H1 (cell line): ENCODE measurements around the gene NSFL1C. TPM values are rescaled to one million over a fixed set of nuclear protein-coding genes. Genes with fewer than 3 reads are reported as not detected.

ENCODE experiments used
- CBX5 ChIP-seq: fragments of 300-800, 300-1000 bp; sonication (generic); IDR thresholded peaks from 2 replicates; pipeline ENCODE4 v1.7.1; 2016; ENCODE audit warnings: antibody characterized with exemption, low read length, low read depth
- CHD7 ChIP-seq: fragments of 300-600 bp; sonication (generic); IDR thresholded peaks from 2 replicates; pipeline ENCODE4 v1.7.1; 2012; ENCODE audit warnings: low read length, moderate library complexity, mild to moderate bottlenecking, inconsistent platforms; ENCODE audit not compliant: insufficient replicate concordance
- GTF2F1 ChIP-seq: IDR thresholded peaks from 2 replicates; pipeline ENCODE4 v1.6.1; 2012; ENCODE audit warnings: low read depth, low read length, improper control_type of control experiment, borderline replicate concordance
- SP1 ChIP-seq: IDR thresholded peaks from 2 replicates; pipeline ENCODE4 v1.6.1; 2011; ENCODE audit warnings: low read depth, low read length
- polyA plus RNA-seq, 7 experiments: library from polyadenylated mRNA; depleted of rRNA in 3 of 7; stranded (reverse) in 5 of 7; unstranded in 2 of 7; fragments of >200 nt in 5 of 7; fragments of 200-250 nt in 2 of 7; gene quantifications; 1 replicate in 5 of 7; 2 replicates in 1 of 7; 4 replicates in 1 of 7; pipeline versions ENCODE4 v1.2.1 to v1.2.3, GENCODE V29; 2011 to 2013; ENCODE audit warnings: missing spikeins in 2 of 7, mixed read lengths in 2 of 7
- total RNA-seq: library from RNA; stranded (reverse); fragmentation: NEBNext Ultra II Directional; extraction: Animal tissue kit (Norgen Biotek cat#: 25700); gene quantifications from 2 replicates; pipeline ENCODE4 v1.2.1, GENCODE V29; 2021

The NSFL1C gene
- total and polyA plus RNA-seq, 2 of the 8 experiments (the other 6 are each of a cell fraction or from before 2014, with no cell fraction given), result 21.6 to 98.0 TPM

DNA sequence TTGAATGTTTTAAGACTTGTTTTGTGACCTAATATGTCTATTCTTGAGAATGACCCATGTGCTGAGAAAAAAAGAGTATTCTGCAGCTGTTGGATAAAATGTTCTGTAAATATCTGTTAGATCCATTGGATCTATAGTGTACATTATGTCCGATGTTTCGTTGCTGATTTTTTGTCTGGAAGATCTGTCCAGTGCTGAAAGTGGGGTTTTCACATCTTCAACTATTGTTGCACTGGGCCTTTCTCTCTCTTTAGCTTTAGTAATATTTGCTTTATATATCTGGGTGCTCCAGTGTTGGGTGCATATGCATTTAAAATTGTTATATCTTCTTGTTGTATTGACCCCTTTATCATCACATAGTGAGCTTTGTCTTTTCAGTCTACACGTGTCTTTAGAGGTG lies 30.3 kb upstream of the NSFL1C start (continued):
- TF ChIP-seq CHD7 (no peak), CBX5 (no peak), SP1 (no peak), GTF2F1 (no peak)
- TF ChIP-seq, all 59 proteins: peak for 0
